SH-SY5Y (cell line): ENCODE results near the gene NETO2.

Source experiments
- GATA2 ChIP-seq: IDR thresholded peaks from 2 replicates; pipeline ENCODE4 v1.6.1; 2011; ENCODE audit warnings: mild to moderate bottlenecking, low read depth, low read length
- GATA3 ChIP-seq: IDR thresholded peaks from 2 replicates; pipeline ENCODE4 v1.6.1; 2011; ENCODE audit warnings: low read depth, mild to moderate bottlenecking, low read length, moderate library complexity

GRCh38 chr16:47028767-47029377 lies 114.9 kb downstream of the NETO2 start:
- no peak for TF ChIP-seq GATA2
- TF ChIP-seq GATA3, result no peak
